ENCODE measurements around the gene P2RX4. TPM values are rescaled to one million over a fixed set of nuclear protein-coding genes. Genes with fewer than 3 reads are reported as not detected.

The P2RX4 gene
- total and polyA plus RNA-seq, 12 donors: 3.7 to 12.6 (median 5.5) TPM

DNA sequence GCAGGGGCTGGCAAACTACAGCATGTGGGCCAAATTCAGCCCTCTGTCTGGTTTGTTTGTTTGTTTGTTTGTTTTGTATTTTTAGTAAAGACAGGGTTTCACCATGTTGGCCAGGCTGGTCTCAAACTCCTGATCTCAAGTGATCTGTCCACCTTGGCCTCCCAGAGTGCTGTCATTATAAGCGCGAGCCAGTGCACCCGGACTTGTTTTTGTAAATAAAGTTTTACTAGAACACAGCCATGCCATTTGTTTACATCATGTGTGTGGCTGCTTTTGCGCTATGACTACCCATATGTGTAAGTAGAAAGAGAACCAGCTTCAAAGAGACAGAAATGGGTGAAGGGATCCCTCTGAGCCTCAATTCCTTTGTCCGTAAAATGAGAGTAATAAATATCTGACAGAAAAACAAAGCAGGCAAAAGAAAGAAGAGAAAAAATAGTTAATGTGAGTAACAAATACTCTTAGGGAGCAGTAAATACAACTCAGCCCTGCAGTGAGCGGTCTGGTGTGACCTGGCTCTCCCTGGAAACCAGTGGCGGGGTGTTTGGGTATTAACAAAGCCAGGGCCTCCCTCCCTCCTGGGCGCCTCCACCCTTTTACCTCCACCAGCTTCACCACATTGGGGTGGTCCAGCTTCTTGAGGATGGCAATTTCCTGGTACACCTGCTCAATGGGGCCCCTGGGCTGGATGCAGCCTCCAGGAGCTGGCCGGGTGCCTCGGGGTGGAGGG, 53.4 kb downstream of the P2RX4 start:
- Histone ChIP-seq H3K27me3 (no peaks in the 10 kb centered on the region), H3K27ac (no peak overlapping the region), H3K4me3 (no peak overlapping the region), H3K36me3 (peaks cover 0 to 100% (median 38%) of the 10 kb centered on the region in 9 donors), H3K4me1 (no peaks in the 10 kb centered on the region), H3K9me3 (no peaks in the 10 kb centered on the region)
- no peak for ATAC-seq
- intact Hi-C loops (cut with DNase I): no loop called here
- 95 to 98% methylated on average over 10 of the region's 10 CpGs for WGBS, 2 donors
- TF ChIP-seq, protein P1, sequence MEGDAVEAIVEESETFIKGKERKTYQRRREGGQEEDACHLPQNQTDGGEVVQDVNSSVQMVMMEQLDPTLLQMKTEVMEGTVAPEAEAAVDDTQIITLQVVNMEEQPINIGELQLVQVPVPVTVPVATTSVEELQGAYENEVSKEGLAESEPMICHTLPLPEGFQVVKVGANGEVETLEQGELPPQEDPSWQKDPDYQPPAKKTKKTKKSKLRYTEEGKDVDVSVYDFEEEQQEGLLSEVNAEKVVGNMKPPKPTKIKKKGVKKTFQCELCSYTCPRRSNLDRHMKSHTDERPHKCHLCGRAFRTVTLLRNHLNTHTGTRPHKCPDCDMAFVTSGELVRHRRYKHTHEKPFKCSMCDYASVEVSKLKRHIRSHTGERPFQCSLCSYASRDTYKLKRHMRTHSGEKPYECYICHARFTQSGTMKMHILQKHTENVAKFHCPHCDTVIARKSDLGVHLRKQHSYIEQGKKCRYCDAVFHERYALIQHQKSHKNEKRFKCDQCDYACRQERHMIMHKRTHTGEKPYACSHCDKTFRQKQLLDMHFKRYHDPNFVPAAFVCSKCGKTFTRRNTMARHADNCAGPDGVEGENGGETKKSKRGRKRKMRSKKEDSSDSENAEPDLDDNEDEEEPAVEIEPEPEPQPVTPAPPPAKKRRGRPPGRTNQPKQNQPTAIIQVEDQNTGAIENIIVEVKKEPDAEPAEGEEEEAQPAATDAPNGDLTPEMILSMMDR (IDR thresholded peaks at IDR 0.05): no peak
- DNase-seq: no peak

DNA sequence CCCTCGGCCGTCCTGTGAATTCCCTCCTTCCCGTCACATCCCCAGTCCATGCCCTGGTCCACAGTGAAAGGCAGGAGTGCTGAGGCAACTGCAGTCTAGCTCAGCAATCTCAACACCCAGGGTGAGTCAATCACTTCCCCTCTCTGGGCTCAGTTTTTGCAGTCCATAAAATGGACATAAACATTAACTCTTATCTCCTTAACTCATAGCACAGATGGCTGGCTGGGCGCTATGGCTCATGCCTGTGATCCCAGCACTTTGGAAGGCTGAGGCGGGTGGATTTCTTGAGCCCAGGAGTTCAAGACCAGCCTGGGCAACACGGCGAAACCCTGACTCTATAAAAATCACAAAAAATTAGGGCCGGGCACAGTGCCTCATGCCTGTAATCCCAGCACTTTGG, 54.2 kb downstream of the P2RX4 start:
- no peak for DNase-seq
- Histone ChIP-seq H3K4me1 (no peaks in the 10 kb centered on the region), H3K4me3 (no peak overlapping the region), H3K36me3 (peaks cover 0 to 100% (median 46%) of the 10 kb centered on the region in 9 donors), H3K27ac (no peak overlapping the region), H3K9me3 (no peaks in the 10 kb centered on the region), H3K27me3 (no peaks in the 10 kb centered on the region)
- intact Hi-C loops (cut with DNase I): no loop called here
- ATAC-seq: no peak
- TF ChIP-seq, protein P1 (IDR thresholded peaks at IDR 0.05): no peak
- 91 to 96% methylated on average over 8 of the region's 8 CpGs for WGBS, 2 donors

DNA sequence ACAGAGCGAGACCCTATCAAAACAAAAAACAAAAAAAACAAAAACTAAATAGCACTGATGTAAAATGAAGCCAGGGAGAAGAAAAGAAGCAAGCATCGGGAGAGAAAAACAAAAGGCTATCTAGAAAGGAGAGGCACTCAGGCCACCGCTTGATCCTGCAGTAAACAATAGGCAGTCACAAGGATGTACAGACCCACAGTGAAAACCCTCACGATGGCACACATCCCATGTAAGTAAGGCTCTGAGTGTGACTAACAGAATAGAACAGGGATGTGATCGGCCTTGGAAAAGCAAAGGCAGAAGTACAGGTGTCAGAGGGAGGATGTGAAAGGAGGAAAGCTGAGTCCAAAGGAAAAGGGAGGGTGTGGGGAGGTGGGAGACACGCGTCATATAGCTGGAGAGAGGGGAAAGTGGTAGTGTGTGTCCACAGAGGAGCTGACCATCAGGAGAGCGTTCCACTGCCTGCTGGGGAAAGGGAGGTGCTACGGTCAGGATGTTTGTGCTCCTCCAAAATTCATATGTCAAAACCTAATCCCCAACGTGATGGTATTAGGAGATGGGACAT, 55.1 kb downstream of the P2RX4 start:
- no peaks in the 10 kb centered on the region for H3K9me3 ChIP-seq
- H3K36me3 ChIP-seq: peaks cover 0 to 100% (median 44%) of the 10 kb centered on the region in 9 donors
- DNase-seq: no peak
- TF ChIP-seq, protein P1 (IDR thresholded peaks at IDR 0.05): no peak
- intact Hi-C loops (cut with DNase I): loop anchor here in 1 of 10 donors (1.0 kb wide), 1 partner anchor 10 kb away; no protein-coding TSS in a partner anchor
- H3K4me1 ChIP-seq: no peaks in the 10 kb centered on the region
- no peak overlapping the region for H3K4me3 ChIP-seq
- WGBS, 2 donors: 81 to 87% methylated on average over 10 of the region's 10 CpGs
- no peak overlapping the region for H3K27ac ChIP-seq
- no peaks in the 10 kb centered on the region for H3K27me3 ChIP-seq
- no peak for ATAC-seq

DNA sequence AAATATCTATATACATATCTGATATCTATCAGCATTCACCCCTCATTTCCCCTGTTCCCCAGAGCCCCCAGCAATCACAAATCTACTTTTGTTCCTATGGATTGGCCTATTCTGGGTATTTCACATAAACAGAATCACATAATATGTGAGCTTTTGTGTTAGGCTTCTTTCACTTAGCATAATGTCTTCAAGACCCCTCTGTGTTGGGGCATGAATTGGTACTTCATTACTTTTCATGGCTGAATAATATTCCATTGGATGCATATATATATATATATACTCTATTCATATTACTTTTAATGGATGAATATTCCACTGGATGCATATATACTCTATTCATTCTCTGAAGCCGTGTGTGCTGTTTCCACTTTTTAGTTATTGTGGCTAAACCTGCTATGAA, 57.9 kb downstream of the P2RX4 start:
- Histone ChIP-seq H3K27ac (no peak overlapping the region), H3K27me3 (no peaks in the 10 kb centered on the region), H3K4me1 (no peaks in the 10 kb centered on the region), H3K9me3 (no peaks in the 10 kb centered on the region), H3K4me3 (no peak overlapping the region), H3K36me3 (peaks cover 0 to 97% (median 30%) of the 10 kb centered on the region in 9 donors)
- TF ChIP-seq, protein P1 (IDR thresholded peaks at IDR 0.05): no peak
- no peak for DNase-seq
- no peak for ATAC-seq
- 100% methylated on average over 1 of the region's 1 CpG for WGBS, 2 donors
- intact Hi-C loops (cut with DNase I): no loop called here
